KMS-11 (cell line): ENCODE measurements around the gene PIH1D1.

ENCODE experiments used
- H2AFZ ChIP-seq: fragments of 200-600 bp; sonication (generic); 2 replicates; pipeline ENCODE4 v1.6.1; 2016; ENCODE audit warnings: antibody characterized with exemption, mixed run types, low read depth
- H3K27ac ChIP-seq: fragments of 200-600 bp; sonication (generic); 2 replicates; pipeline ENCODE4 v1.6.1; 2016; ENCODE audit warnings: mild to moderate bottlenecking, mixed run types
- H3K27me3 ChIP-seq: fragments of 200-600 bp; sonication (generic); 2 replicates; pipeline ENCODE4 v1.6.1; 2017; ENCODE audit warnings: mild to moderate bottlenecking, low read depth, mixed run types, moderate library complexity; ENCODE audit not compliant: insufficient read depth
- H3K36me3 ChIP-seq: fragments of 200-600 bp; sonication (generic); 2 replicates; pipeline ENCODE4 v1.6.1; 2017; ENCODE audit warnings: mild to moderate bottlenecking, mixed run types; ENCODE audit not compliant: insufficient read depth
- H3K4me1 ChIP-seq: fragments of 200-600 bp; sonication (generic); 2 replicates; pipeline ENCODE4 v1.6.1; 2016; ENCODE audit warnings: mild to moderate bottlenecking, low read depth, mixed run types; ENCODE audit not compliant: poor library complexity, severe bottlenecking
- H3K4me2 ChIP-seq: fragments of 200-600 bp; sonication (generic); 2 replicates; pipeline ENCODE4 v1.7.0; 2016; ENCODE audit warnings: mild to moderate bottlenecking, mixed run types
- H3K4me3 ChIP-seq: fragments of 200-600 bp; sonication (generic); IDR thresholded peaks from 2 replicates; pipeline ENCODE4 v1.6.1; 2017; ENCODE audit warnings: low read depth, low read length, mixed read lengths; ENCODE audit not compliant: insufficient read depth
- H3K79me2 ChIP-seq: fragments of 200-600 bp; sonication (generic); 2 replicates; pipeline ENCODE4 v1.6.1; 2016; ENCODE audit warnings: low read depth, mixed run types; ENCODE audit not compliant: insufficient read depth
- H3K9ac ChIP-seq: fragments of 200-600 bp; sonication (generic); 2 replicates; pipeline ENCODE4 v1.6.1; 2016; ENCODE audit warnings: mild to moderate bottlenecking, mixed run types
- H4K20me1 ChIP-seq: fragments of 200-600 bp; sonication (generic); 2 replicates; pipeline ENCODE4 v1.6.1; 2016; ENCODE audit warnings: mild to moderate bottlenecking, mixed run types; ENCODE audit not compliant: insufficient read depth
- TF ChIP-seq, protein P1 (sequence below): fragments of 200-600 bp; sonication (generic); conservative IDR thresholded peaks from 2 replicates; pipeline ENCODE4 v1.6.1; 2017; ENCODE audit warnings: low read depth, mild to moderate bottlenecking, antibody characterized with exemption, low read length, moderate library complexity, mixed read lengths

Gene PIH1D1

DNA sequence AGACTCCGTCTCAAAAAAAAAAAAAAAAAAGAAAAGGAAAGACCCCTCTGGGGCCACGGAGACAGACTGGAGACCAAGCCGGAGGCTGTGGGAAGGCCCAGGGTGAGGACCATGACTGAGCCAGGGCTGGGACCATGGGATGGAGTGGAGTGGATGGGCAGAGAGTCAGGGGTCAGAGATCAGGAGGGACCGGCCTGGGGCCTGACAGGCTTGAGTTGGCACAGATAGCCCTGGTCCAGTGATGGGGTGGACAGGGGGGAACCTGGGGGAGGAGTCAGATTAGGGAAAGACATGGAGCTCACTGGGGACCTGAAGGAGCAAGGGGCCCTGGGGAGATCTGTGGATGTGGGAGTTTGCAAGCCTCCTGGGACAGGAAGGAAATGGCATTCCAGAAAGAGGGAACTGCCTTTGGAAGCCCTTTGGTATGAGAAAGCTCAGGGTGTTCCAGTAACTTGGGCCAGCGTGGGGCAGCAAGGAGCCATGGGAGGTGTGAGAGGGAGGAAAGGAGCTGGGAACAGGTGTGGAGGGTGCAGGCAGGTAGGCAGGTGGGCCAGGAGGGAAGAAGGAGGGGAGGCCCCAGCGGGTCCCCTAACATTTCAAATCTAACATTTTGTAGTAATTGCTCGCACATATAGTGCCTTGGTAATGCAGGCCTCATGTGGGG, 29.5 kb upstream of the PIH1D1 start:
- Histone ChIP-seq H2AFZ (no peak overlapping the region), H3K4me2 (no peak overlapping the region), H3K36me3 (no peaks in the 10 kb centered on the region), H3K9ac (no peak overlapping the region), H3K79me2 (no peaks in the 10 kb centered on the region), H3K4me3 (no peak overlapping the region), H3K27me3 (no peaks in the 10 kb centered on the region), H4K20me1 (no peaks in the 10 kb centered on the region), H3K4me1 (peaks cover under 1% of the 10 kb centered on the region), H3K27ac (no peak overlapping the region)
- TF ChIP-seq, protein P1, sequence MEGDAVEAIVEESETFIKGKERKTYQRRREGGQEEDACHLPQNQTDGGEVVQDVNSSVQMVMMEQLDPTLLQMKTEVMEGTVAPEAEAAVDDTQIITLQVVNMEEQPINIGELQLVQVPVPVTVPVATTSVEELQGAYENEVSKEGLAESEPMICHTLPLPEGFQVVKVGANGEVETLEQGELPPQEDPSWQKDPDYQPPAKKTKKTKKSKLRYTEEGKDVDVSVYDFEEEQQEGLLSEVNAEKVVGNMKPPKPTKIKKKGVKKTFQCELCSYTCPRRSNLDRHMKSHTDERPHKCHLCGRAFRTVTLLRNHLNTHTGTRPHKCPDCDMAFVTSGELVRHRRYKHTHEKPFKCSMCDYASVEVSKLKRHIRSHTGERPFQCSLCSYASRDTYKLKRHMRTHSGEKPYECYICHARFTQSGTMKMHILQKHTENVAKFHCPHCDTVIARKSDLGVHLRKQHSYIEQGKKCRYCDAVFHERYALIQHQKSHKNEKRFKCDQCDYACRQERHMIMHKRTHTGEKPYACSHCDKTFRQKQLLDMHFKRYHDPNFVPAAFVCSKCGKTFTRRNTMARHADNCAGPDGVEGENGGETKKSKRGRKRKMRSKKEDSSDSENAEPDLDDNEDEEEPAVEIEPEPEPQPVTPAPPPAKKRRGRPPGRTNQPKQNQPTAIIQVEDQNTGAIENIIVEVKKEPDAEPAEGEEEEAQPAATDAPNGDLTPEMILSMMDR: no peak

DNA sequence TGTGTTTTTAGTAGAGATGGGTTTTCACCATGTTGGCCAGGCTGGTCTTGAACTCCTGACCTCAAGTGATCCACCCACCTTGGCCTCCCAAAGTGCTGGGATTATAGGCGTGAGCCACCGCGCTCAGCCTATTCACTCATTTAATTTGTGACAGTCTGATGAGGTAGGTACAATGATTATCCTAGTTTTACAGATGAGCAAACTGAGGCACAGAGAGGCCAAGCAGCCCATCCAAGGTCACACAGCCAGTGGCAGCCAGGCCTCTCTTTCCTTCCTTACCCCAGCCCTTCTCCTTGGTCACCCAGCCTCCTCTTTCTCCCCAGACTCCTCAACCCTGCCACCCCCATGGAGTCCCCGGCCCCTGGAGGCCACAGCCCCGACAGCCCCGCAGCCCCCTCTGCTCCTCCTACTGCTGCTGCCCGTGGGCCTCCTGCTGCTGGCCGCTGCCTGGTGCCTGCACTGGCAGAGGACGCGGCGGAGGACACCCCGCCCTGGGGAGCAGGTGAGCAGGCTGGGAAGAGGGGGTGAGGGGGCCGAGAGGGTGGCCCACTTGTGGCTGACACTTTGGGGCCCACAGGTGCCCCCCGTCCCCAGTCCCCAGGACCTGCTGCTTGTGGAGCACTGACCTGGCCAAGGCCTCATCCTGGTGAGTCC, 28.5 kb upstream of the PIH1D1 start:
- H3K4me3 ChIP-seq: no peak overlapping the region
- H3K36me3 ChIP-seq: no peaks in the 10 kb centered on the region
- H2AFZ ChIP-seq: no peak overlapping the region
- TF ChIP-seq, protein P1: no peak
- no peak overlapping the region for H3K9ac ChIP-seq
- no peaks in the 10 kb centered on the region for H3K27me3 ChIP-seq
- no peak overlapping the region for H3K27ac ChIP-seq
- no peak overlapping the region for H3K4me2 ChIP-seq
- H3K4me1 ChIP-seq: peaks cover 7% of the 10 kb centered on the region
- no peaks in the 10 kb centered on the region for H4K20me1 ChIP-seq
- H3K79me2 ChIP-seq: no peaks in the 10 kb centered on the region

DNA sequence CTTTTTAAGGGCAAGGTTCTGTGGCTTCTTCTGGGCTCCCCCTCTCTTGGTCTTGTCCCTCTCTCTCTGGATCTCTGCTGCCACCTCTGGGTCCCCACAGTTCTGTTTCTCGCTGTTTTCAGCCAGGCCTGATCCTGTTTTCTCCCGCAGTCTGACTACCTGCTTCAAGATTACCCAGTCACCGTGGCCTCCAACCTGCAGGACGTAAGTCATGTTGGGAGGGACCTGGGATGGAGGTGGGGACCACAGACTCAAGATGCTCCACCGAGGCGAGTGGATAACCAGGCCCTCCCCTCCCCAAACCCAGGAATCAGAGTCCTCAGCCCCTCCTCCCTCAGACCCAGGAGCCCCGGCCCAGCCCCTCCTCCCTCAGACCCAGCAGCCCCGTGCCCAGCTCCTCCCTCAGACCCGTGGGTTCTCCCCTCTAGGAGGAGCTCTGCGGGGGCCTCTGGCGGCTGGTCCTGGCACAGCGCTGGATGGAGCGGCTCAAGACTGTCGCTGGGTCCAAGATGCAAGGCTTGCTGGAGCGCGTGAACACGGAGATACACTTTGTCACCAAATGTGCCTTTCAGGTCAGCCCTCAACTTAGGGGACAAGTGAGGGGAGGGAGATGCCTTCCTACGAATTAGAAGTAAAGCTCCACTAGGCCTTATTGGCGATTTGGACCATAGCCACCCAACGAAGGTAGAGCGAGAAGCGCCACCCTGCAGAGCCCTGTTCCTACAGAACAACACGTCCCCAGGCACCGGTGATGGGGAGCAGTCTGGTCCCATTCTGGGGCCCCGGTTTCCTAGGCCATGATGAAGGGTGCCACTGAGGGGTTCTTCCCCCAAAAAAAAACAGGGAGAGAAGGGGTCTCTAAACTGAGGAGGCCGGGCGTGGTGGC, 24.6 kb upstream of the PIH1D1 start:
- H3K4me1 ChIP-seq: peaks cover 33% of the 10 kb centered on the region
- TF ChIP-seq, protein P1: no peak
- H3K79me2 ChIP-seq: no peaks in the 10 kb centered on the region
- no peak overlapping the region for H3K4me2 ChIP-seq
- no peak overlapping the region for H3K4me3 ChIP-seq
- H3K27ac ChIP-seq: no peak overlapping the region
- H4K20me1 ChIP-seq: no peaks in the 10 kb centered on the region
- H3K9ac ChIP-seq: no peak overlapping the region
- no peak overlapping the region for H2AFZ ChIP-seq
- no peaks in the 10 kb centered on the region for H3K27me3 ChIP-seq
- no peaks in the 10 kb centered on the region for H3K36me3 ChIP-seq

DNA sequence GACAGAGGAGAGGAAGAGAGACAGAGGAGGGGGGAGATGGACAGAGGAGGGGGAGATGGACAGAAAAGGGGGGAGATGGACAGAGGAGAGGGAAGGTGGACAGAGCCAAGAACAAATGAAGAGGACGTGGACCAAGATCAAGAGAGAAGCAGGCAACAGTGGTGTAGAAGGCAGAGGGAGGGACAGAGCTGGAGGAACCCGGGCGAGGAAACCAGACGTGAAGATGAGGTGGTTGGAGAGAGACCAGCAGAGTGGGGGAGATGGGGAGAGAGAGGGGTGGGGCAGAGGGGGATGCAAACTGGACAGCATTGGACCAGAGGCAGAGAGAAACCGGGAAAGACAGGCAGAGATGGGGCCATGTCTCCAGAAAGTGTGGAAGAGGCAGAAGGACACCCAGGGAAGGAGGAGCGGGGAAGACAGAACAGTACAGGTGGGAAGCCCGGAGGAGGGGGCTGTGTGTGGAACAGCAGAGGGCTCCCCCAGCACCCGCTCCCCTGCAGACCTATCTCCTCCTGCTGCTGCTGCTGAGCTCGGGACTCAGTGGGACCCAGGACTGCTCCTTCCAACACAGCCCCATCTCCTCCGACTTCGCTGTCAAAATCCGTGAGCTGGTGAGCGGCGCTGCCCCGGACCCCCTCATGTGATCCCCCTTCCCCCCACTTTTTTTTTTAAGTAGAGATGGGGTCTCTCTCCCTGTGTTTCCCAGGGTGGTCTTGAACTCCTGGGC, 23.7 kb upstream of the PIH1D1 start:
- no peak overlapping the region for H3K9ac ChIP-seq
- TF ChIP-seq, protein P1: no peak
- no peaks in the 10 kb centered on the region for H3K79me2 ChIP-seq
- H3K27ac ChIP-seq: no peak overlapping the region
- H4K20me1 ChIP-seq: no peaks in the 10 kb centered on the region
- H3K4me3 ChIP-seq: no peak overlapping the region
- no peak overlapping the region for H2AFZ ChIP-seq
- peak overlapping the region; percentile 77; the same call in 1 of the 2 replicates for H3K4me2 ChIP-seq
- H3K27me3 ChIP-seq: no peaks in the 10 kb centered on the region
- peaks cover 41% of the 10 kb centered on the region for H3K4me1 ChIP-seq
- no peaks in the 10 kb centered on the region for H3K36me3 ChIP-seq
